Smooth muscle cell (in vitro differentiated cells): ENCODE results near the gene JUNB. TPM values are rescaled to one million over a fixed set of nuclear protein-coding genes. Genes with fewer than 3 reads are reported as not detected.

Experiments used
- DNase-seq: peaks from one replicate; lab custom pipeline; 2025; ENCODE audit not compliant: unreplicated experiment; lab: John Stamatoyannopoulos, UW
- H2AFZ ChIP-seq: fragments of 200-600 bp; sonication (generic); 2 replicates; pipeline ENCODE4 v1.6.0; 2016; ENCODE audit warnings: antibody characterized with exemption, low read depth, mild to moderate bottlenecking
- H3F3A ChIP-seq: fragments of 200-600 bp; sonication (generic); 2 replicates; pipeline ENCODE4 v1.6.0; 2017; ENCODE audit warnings: antibody characterized with exemption, low read depth
- H3K27ac ChIP-seq: fragments of 200-600 bp; sonication (generic); 2 replicates; pipeline ENCODE4 v1.5.1; 2016; ENCODE audit warnings: low read depth, mild to moderate bottlenecking
- H3K27me3 ChIP-seq: fragments of 200-600 bp; sonication (generic); 2 replicates; pipeline ENCODE4 v1.6.1; 2016; ENCODE audit warnings: low read depth, mild to moderate bottlenecking
- H3K36me3 ChIP-seq: fragments of 200-600 bp; sonication (generic); 2 replicates; pipeline ENCODE4 v1.5.1; 2016; ENCODE audit warnings: low read depth
- H3K4me1 ChIP-seq: fragments of 200-600 bp; sonication (generic); 2 replicates; pipeline ENCODE4 v1.5.1; 2016; ENCODE audit warnings: low read depth
- H3K4me2 ChIP-seq: fragments of 200-600 bp; sonication (generic); 2 replicates; pipeline ENCODE4 v1.6.0; 2016; ENCODE audit warnings: mild to moderate bottlenecking
- H3K4me3 ChIP-seq: fragments of 200-600 bp; sonication (generic); 2 replicates; pipeline ENCODE4 v1.5.1; 2016; ENCODE audit warnings: mild to moderate bottlenecking
- H3K79me2 ChIP-seq: fragments of 200-600 bp; sonication (generic); 2 replicates; pipeline ENCODE4 v1.6.0; 2016; ENCODE audit warnings: low read depth, mild to moderate bottlenecking
- H3K9ac ChIP-seq: fragments of 200-600 bp; sonication (generic); 2 replicates; pipeline ENCODE4 v1.6.0; 2016; ENCODE audit warnings: low read depth
- H3K9me3 ChIP-seq: fragments of 200-600 bp; sonication (generic); replicated peaks from 2 replicates; pipeline ENCODE4 v1.5.1; 2016; ENCODE audit warnings: low read depth
- H4K20me1 ChIP-seq: fragments of 200-600 bp; sonication (generic); 2 replicates; pipeline ENCODE4 v1.6.0; 2016; ENCODE audit warnings: low read depth
- WGBS: methylation state at CpG from one replicate; pipeline ENCODE4 v1.1.7; 2016; ENCODE audit warnings: low lambda C conversion rate; 5-methylcytosine and 5-hydroxymethylcytosine counted together
- polyA plus RNA-seq: library from polyadenylated mRNA; unstranded; fragments of >200 nt; fragmentation: Nextera tagmentation; extraction: Ambion mirVana; gene quantifications from 2 replicates; pipeline ENCODE4 v1.2.1, GENCODE V29; 2016
- total RNA-seq: library from RNA; depleted of rRNA; stranded (reverse); fragments of >200 nt; gene quantifications from 2 replicates; pipeline ENCODE4 v1.2.3, GENCODE V29; 2014
- TF ChIP-seq, protein P1 (sequence below): fragments of 200-600 bp; sonication (generic); IDR thresholded peaks from 2 replicates; pipeline ENCODE4 v1.5.1; 2017; ENCODE audit warnings: borderline replicate concordance, mild to moderate bottlenecking, antibody characterized with exemption; ENCODE audit not compliant: insufficient read depth, poor library complexity, severe bottlenecking

The JUNB gene
- total and polyA plus RNA-seq, 2 experiments from 2014 or later = 687 to 1,575 TPM

DNA sequence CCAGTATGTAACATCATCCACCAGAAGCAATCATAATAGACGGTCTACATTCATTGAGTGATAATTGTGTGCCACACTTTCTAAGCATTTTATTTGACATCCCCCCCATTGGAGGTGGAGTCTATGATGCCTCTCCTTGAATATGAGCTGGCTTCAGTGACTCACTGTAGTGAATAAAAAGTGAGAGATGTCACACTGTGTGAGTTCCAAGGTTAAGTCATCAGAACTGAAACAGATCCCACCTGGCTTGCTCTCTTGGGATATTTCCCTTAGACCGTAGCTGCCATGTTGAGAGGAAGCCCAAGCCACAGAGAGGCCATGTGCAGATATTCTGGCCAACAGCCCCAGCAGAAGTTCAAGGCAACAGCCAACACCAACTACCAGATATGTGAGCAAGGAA lies 30.5 kb downstream of the JUNB start:
- WGBS = 87% methylated on average over 2 of the region's 2 CpGs
- DNase-seq = no peak

DNA sequence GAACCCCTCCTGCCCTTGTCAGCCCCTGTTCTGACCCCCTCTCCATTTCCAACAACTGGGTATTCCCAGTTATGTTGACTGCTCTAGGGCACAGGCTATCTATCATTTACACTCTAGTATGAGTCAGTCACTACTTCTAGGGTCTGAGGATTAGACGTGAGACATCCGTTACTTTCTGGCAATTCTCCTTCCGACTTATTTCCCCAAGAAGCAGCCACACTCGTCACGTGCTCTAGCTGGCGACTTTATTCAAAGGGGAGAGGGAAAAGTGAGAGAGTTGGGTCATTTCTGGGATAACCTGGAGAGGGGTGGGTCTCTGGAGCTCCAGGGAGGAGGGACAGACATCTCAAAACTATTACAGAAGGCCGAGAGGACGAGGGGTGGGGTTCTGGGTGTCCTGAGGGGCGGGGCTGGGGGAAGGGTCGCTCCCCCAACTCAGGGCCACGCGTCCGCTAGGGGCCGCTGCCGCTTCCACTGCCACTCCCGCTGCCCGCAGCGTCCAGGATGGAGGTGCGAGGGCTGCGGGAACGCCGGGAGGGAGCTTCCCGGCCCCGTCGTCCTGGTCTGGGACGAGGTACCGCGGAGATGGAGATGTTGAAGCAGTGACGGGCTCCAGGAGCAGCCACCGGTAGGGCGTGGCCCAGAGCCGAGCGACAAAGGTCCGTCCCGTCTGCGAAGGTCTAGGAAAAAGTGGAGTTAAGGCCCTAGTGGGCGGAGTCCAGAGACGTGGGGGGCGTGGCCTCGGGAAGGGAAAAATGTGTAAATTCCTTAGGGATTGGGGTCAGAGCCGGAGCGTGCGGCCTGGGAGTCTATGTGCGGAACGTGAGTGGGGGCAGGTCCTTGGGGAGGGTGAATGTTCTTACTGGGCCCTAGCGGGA lies 34.2 kb downstream of the JUNB start:
- Histone ChIP-seq H3K4me3 (no peak overlapping the region), H3F3A (no peaks in the 10 kb centered on the region), H3K27ac (no peak overlapping the region), H3K4me1 (no peaks in the 10 kb centered on the region), H3K9me3 (no peaks in the 10 kb centered on the region), H3K9ac (no peak overlapping the region), H3K36me3 (no peaks in the 10 kb centered on the region), H2AFZ (no peak overlapping the region), H3K79me2 (no peaks in the 10 kb centered on the region), H3K4me2 (no peak overlapping the region), H4K20me1 (no peaks in the 10 kb centered on the region), H3K27me3 (no peaks in the 10 kb centered on the region)
- DNase-seq = no peak
- 7% methylated on average over 44 of the region's 46 CpGs for WGBS
- TF ChIP-seq, protein P1, sequence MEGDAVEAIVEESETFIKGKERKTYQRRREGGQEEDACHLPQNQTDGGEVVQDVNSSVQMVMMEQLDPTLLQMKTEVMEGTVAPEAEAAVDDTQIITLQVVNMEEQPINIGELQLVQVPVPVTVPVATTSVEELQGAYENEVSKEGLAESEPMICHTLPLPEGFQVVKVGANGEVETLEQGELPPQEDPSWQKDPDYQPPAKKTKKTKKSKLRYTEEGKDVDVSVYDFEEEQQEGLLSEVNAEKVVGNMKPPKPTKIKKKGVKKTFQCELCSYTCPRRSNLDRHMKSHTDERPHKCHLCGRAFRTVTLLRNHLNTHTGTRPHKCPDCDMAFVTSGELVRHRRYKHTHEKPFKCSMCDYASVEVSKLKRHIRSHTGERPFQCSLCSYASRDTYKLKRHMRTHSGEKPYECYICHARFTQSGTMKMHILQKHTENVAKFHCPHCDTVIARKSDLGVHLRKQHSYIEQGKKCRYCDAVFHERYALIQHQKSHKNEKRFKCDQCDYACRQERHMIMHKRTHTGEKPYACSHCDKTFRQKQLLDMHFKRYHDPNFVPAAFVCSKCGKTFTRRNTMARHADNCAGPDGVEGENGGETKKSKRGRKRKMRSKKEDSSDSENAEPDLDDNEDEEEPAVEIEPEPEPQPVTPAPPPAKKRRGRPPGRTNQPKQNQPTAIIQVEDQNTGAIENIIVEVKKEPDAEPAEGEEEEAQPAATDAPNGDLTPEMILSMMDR = peak; percentile 50

More for the DNA sequence above, 30.5 kb downstream of the JUNB start:
- no peaks in the 10 kb centered on the region for H4K20me1 ChIP-seq
- no peaks in the 10 kb centered on the region for H3K27me3 ChIP-seq
- no peaks in the 10 kb centered on the region for H3K4me1 ChIP-seq
- no peak overlapping the region for H3K27ac ChIP-seq
- H3K79me2 ChIP-seq = no peaks in the 10 kb centered on the region
- no peak overlapping the region for H2AFZ ChIP-seq
- TF ChIP-seq, protein P1 = no peak
- no peaks in the 10 kb centered on the region for H3K9me3 ChIP-seq
- H3K36me3 ChIP-seq = no peaks in the 10 kb centered on the region
- no peak overlapping the region for H3K4me3 ChIP-seq
- no peak overlapping the region for H3K9ac ChIP-seq
- no peak overlapping the region for H3K4me2 ChIP-seq
- no peaks in the 10 kb centered on the region for H3F3A ChIP-seq

DNA sequence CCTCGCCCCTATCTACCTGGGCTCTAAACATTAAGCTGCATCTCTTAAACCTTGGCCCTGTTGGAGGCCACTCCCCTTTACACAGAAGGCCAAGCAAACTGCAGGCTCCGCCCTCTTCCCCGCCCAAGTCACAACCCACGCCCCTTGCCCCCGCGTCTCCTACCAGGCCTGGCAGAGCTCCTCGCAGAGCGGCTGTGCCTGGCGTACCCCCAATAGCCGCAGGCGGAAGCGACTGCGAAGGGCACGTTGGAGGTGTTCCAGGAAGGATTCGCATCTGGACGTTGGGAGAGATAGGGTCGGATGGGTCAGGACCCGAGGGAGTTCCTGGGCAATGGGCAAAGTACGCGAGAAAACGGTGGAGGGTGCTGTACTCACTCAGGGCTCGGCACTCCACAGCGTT lies 37.2 kb downstream of the JUNB start:
- Histone ChIP-seq H3K27me3 (peaks cover 6% of the 10 kb centered on the region), H3K4me2 (no peak overlapping the region), H3K79me2 (no peaks in the 10 kb centered on the region), H3K27ac (no peak overlapping the region), H3F3A (no peaks in the 10 kb centered on the region), H3K4me1 (no peaks in the 10 kb centered on the region), H2AFZ (no peak overlapping the region), H3K4me3 (no peak overlapping the region), H3K36me3 (no peaks in the 10 kb centered on the region), H3K9ac (no peak overlapping the region), H3K9me3 (no peaks in the 10 kb centered on the region), H4K20me1 (peaks cover 3% of the 10 kb centered on the region)
- DNase-seq = no peak
- WGBS = 23% methylated on average over 23 of the region's 23 CpGs
- TF ChIP-seq, protein P1 = no peak

DNA sequence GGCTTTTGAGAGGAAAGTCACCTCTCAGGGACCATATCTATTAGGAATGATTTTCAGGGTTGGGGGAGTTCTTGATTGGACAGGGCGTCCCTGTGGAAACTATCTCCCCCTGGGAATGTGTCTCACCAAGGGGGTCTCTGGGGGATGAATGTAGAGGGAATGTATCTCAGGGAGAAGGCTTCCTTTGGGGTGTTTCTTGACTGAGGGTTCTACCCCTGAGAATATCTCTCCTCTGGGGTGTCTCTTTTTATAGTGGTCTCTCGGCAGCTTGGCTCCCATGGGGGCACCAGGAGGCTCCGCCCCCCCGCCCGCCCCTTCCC lies 42.1 kb downstream of the JUNB start:
- 4% methylated on average over 2 of the region's 5 CpGs for WGBS
- H2AFZ ChIP-seq = no peak overlapping the region
- H3K27ac ChIP-seq = no peak overlapping the region
- TF ChIP-seq, protein P1 = no peak
- peak overlapping the region; percentile 90 for H3K4me2 ChIP-seq
- no peaks in the 10 kb centered on the region for H3K36me3 ChIP-seq
- H3K27me3 ChIP-seq = peaks cover 43% of the 10 kb centered on the region
- peaks cover 3% of the 10 kb centered on the region for H4K20me1 ChIP-seq
- no peaks in the 10 kb centered on the region for H3K9me3 ChIP-seq
- peak overlapping the region; percentile 55 for H3K4me3 ChIP-seq
- peaks cover 3% of the 10 kb centered on the region for H3K4me1 ChIP-seq
- H3K9ac ChIP-seq = no peak overlapping the region
- no peak for DNase-seq
- no peaks in the 10 kb centered on the region for H3F3A ChIP-seq
- H3K79me2 ChIP-seq = no peaks in the 10 kb centered on the region
